SK-N-SH (cell line): ENCODE data around the gene BDKRB1. TPM values are rescaled to one million over a fixed set of nuclear protein-coding genes. Genes with fewer than 3 reads are reported as not detected.

ENCODE experiments used
- CTCF ChIA-PET: fragments of 300-600, 350-600 bp; formaldehyde crosslinking; extraction: SDS; loops from one replicate; lab custom pipeline; 2021; lab: Yijun Ruan, JAX
- POLR2A ChIA-PET: fragments of 350-600 bp; sonication (Branson Sonifier 250); formaldehyde crosslinking; extraction: SDS; loops from one replicate; lab custom pipeline; 2020; ENCODE audit warnings: antibody characterized with exemption, inconsistent platforms; lab: Yijun Ruan, JAX
- DNase-seq: peaks from one replicate; pipeline ENCODE4 v3.0.0; 2012
- H2AFZ ChIP-seq: fragments of 200-600 bp; sonication (generic); 2 replicates; pipeline ENCODE4 v1.8.1; 2016; ENCODE audit warnings: antibody characterized with exemption, mild to moderate bottlenecking, low read depth
- H3F3A ChIP-seq: fragments of 200-600 bp; sonication (generic); replicated peaks from 2 replicates; pipeline ENCODE3; 2016; ENCODE audit warnings: antibody characterized with exemption, mild to moderate bottlenecking; ENCODE audit not compliant: insufficient read depth
- H3K27ac ChIP-seq, 2 experiments: fragments of 200-500 bp in 1 of 2; fragments of 200-600 bp in 1 of 2; sonication (Bioruptor generic) in 1 of 2; sonication (generic), shearing (Covaris generic) in 1 of 2; 2 replicates each; pipeline versions ENCODE4 v1.5.1 to v1.6.1; 2014 to 2016; ENCODE audit warnings: low read depth in 2 of 2, inconsistent platforms in 1 of 2, low read length in 1 of 2, mild to moderate bottlenecking in 1 of 2, mixed read lengths in 1 of 2
- H3K27me3 ChIP-seq: fragments of 200-600 bp; sonication (generic), shearing (Covaris generic); 2 replicates; pipeline ENCODE4 v1.6.1; 2016; ENCODE audit warnings: mixed run types; ENCODE audit not compliant: insufficient read depth
- H3K36me3 ChIP-seq, 2 experiments: fragments of 200-500 bp in 1 of 2; fragments of 200-600 bp in 1 of 2; sonication (Bioruptor generic) in 1 of 2; sonication (generic) in 1 of 2; replicated peaks in 1 of 2; 2 replicates each; pipeline versions ENCODE3 to v1.5.1; 2014 to 2016; ENCODE audit warnings: low read length in 1 of 2, mild to moderate bottlenecking in 1 of 2; ENCODE audit not compliant: insufficient read depth in 2 of 2, control insufficient read depth in 1 of 2
- H3K4me1 ChIP-seq, 2 experiments: fragments of 200-500 bp in 1 of 2; fragments of 200-600 bp in 1 of 2; sonication (Bioruptor generic) in 1 of 2; sonication (generic), shearing (Covaris generic) in 1 of 2; 2 replicates each; pipeline versions ENCODE4 v1.5.1 to v1.6.1; 2014 to 2016; ENCODE audit warnings: low read depth in 1 of 2, low read length in 1 of 2, mixed run types in 1 of 2; ENCODE audit not compliant: insufficient read depth in 2 of 2, control insufficient read depth in 1 of 2
- H3K4me2 ChIP-seq: fragments of 200-600 bp; sonication (generic), shearing (Covaris generic); 2 replicates; pipeline ENCODE4 v1.6.1; 2017; ENCODE audit warnings: mixed run types
- H3K4me3 ChIP-seq, 2 experiments: fragments of 200-500 bp in 1 of 2; fragments of 200-600 bp in 1 of 2; sonication (Bioruptor generic) in 1 of 2; sonication (generic), shearing (Covaris generic) in 1 of 2; 2 replicates each; pipeline versions ENCODE4 v1.5.1 to v1.8.1; 2014 to 2016; ENCODE audit warnings: low read depth in 2 of 2, inconsistent platforms in 1 of 2, low read length in 1 of 2, mild to moderate bottlenecking in 1 of 2, mixed read lengths in 1 of 2, moderate library complexity in 1 of 2
- H3K79me2 ChIP-seq: fragments of 200-600 bp; sonication (generic); 2 replicates; pipeline ENCODE4 v1.8.1; 2017; ENCODE audit warnings: mild to moderate bottlenecking; ENCODE audit not compliant: insufficient read depth
- H3K9ac ChIP-seq: fragments of 200-600 bp; sonication (generic); 2 replicates; pipeline ENCODE4 v1.6.1; 2017; ENCODE audit warnings: mixed run types
- H3K9me2 ChIP-seq: fragments of 200-600 bp; sonication (generic); 2 replicates; pipeline ENCODE4 v1.6.1; 2017; ENCODE audit warnings: mixed run types
- H3K9me3 ChIP-seq: fragments of 200-600 bp; sonication (generic); 2 replicates; pipeline ENCODE4 v1.6.1; 2017; ENCODE audit warnings: mixed run types, mild to moderate bottlenecking, moderate library complexity
- H4K20me1 ChIP-seq: fragments of 200-600 bp; sonication (generic); 2 replicates; pipeline ENCODE4 v1.6.1; 2017; ENCODE audit warnings: mild to moderate bottlenecking, mixed run types; ENCODE audit not compliant: insufficient read depth
- CHD2 ChIP-seq: fragments of 150-350 bp; IDR thresholded peaks from 2 replicates; pipeline ENCODE4 v1.6.1; 2018; ENCODE audit warnings: low read length; ENCODE audit not compliant: partially characterized antibody
- CTCF ChIP-seq: fragments of 200-600 bp; sonication (generic); IDR thresholded peaks from 2 replicates; pipeline ENCODE4 v1.6.1; 2017; ENCODE audit warnings: antibody characterized with exemption, mild to moderate bottlenecking, moderate library complexity
- FOSL2 ChIP-seq: IDR thresholded peaks from 2 replicates; pipeline ENCODE4 v1.4.0; 2012; ENCODE audit warnings: low read depth, mild to moderate bottlenecking, moderate library complexity, borderline replicate concordance
- FOXJ3 ChIP-seq: sonication (generic); formaldehyde crosslinking; IDR thresholded peaks from 2 replicates; pipeline ENCODE4 v1.5.1; 2020; ENCODE audit warnings: mild to moderate bottlenecking, missing genetic modification reagents
- GATA2 ChIP-seq: sonication (generic); formaldehyde crosslinking; IDR thresholded peaks from 2 replicates; pipeline ENCODE4 v1.5.0; 2020; ENCODE audit warnings: mild to moderate bottlenecking, missing genetic modification reagents
- IRF3 ChIP-seq: fragments of 150-350 bp; IDR thresholded peaks from 2 replicates; pipeline ENCODE4 v1.6.1; 2016; ENCODE audit warnings: mild to moderate bottlenecking, low read depth, low read length
- MAX ChIP-seq: IDR thresholded peaks from 2 replicates; pipeline ENCODE4 v1.4.0; 2012; ENCODE audit warnings: low read depth
- MXI1 ChIP-seq: IDR thresholded peaks from 2 replicates; pipeline ENCODE4 v1.6.1; 2012; ENCODE audit warnings: mild to moderate bottlenecking, low read depth, low read length, improper control_type of control experiment
- NFIC ChIP-seq: IDR thresholded peaks from 2 replicates; pipeline ENCODE4 v1.4.0; 2012; ENCODE audit warnings: borderline replicate concordance
- POLR2AphosphoS5 ChIP-seq: IDR thresholded peaks from 2 replicates; pipeline ENCODE4 v1.6.1; 2012; ENCODE audit warnings: low read depth, low read length
- RAD21 ChIP-seq: IDR thresholded peaks from 2 replicates; pipeline ENCODE4 v1.6.1; 2012; ENCODE audit warnings: mild to moderate bottlenecking, low read length
- RFX5 ChIP-seq: IDR thresholded peaks from 2 replicates; pipeline ENCODE4 v1.6.1; 2012; ENCODE audit warnings: mild to moderate bottlenecking, improper control_type of control experiment, low read length
- SIN3A ChIP-seq: IDR thresholded peaks from 2 replicates; pipeline ENCODE4 v1.6.1; 2012; ENCODE audit warnings: low read depth, mild to moderate bottlenecking, low read length, moderate library complexity, borderline replicate concordance
- TCF12 ChIP-seq: IDR thresholded peaks from 2 replicates; pipeline ENCODE4 v1.4.0; 2012
- TEAD4 ChIP-seq: IDR thresholded peaks from 2 replicates; pipeline ENCODE4 v1.4.0; 2012; ENCODE audit warnings: mild to moderate bottlenecking, borderline replicate concordance; ENCODE audit not compliant: insufficient read depth
- YY1 ChIP-seq: IDR thresholded peaks from 2 replicates; pipeline ENCODE4 v1.4.0; 2012; ENCODE audit warnings: low read depth, mild to moderate bottlenecking
- ZBTB33 ChIP-seq: IDR thresholded peaks from 2 replicates; pipeline ENCODE4 v1.4.0; 2012; ENCODE audit warnings: low read depth, borderline replicate concordance
- WGBS: methylation state at CpG from one replicate; pipeline ENCODE4 v1.1.6; 2017; ENCODE audit warnings: low lambda C conversion rate; 5-methylcytosine and 5-hydroxymethylcytosine counted together
- polyA plus RNA-seq, 3 experiments: library from polyadenylated mRNA; depleted of rRNA; stranded (reverse); fragments of >200 nt; gene quantifications; 2 replicates each; pipeline ENCODE4 v1.2.3, GENCODE V29; 2012

Gene BDKRB1
- polyA plus RNA-seq, 1 of the 3 experiments (the other 2 are of a cell fraction), result 14.4 TPM

- Histone ChIP-seq H3K9me3 (peaks cover 8% of the 10 kb centered on the region; the same call in 1 of the 2 replicates), H3K4me1 (peaks cover 22 to 39% of the 10 kb centered on the region in 2 experiments; a peak in 3 of 4 replicates), H3K36me3 (peaks cover 0 to 36% of the 10 kb centered on the region in 2 experiments), H2AFZ (no peak overlapping the region), H3K4me3 (no peak overlapping the region), H3K27ac (no peak overlapping the region), H3K4me2 (no peak overlapping the region), H3K9me2 (no peaks in the 10 kb centered on the region), H4K20me1 (no peaks in the 10 kb centered on the region), H3F3A (peaks cover 12% of the 10 kb centered on the region), H3K79me2 (peaks cover 47% of the 10 kb centered on the region), H3K27me3 (no peaks in the 10 kb centered on the region), H3K9ac (no peak overlapping the region)
- DNase-seq, result no peak
- ChIA-PET POLR2A (no interaction called here), CTCF (interaction anchor here (1.0 to 4.1 kb wide), 4 partner anchors 9 to 182 kb away, joined by 3 to 22 read pairs (median 6); no protein-coding TSS in a partner anchor)
- TF ChIP-seq MAX (no peak), CTCF (no peak), GATA2 (no peak), ZBTB33 (no peak), POLR2AphosphoS5 (no peak), FOSL2 (no peak), RFX5 (no peak), RAD21 (no peak), TCF12 (no peak), YY1 (no peak), SIN3A (no peak), TEAD4 (no peak), IRF3 (no peak), MXI1 (no peak), CHD2 (no peak), FOXJ3 (CRISPR knock-in tag) (no peak), NFIC (no peak)
- 97% methylated on average over 14 of the region's 14 CpGs for WGBS
These were observed 8.2 kb downstream of the BDKRB1 start for GRCh38 chr14:96264200-96264553.
